Vagina (tissue), 2 donors: Measurements from ENCODE around the gene NADK2. TPM values are rescaled to one million over a fixed set of nuclear protein-coding genes. Genes with fewer than 3 reads are reported as not detected.

Experiments
- DNase-seq, 2 donors: peaks; one replicate each; pipeline ENCODE4 v3.0.0-alpha.2; 2017; ENCODE audit errors: extremely low spot score in 2 of 2
- H3K27ac ChIP-seq: fragments of 200-600 bp; sonication (generic); one replicate; pipeline ENCODE4 v1.5.1; 2019
- H3K27me3 ChIP-seq: fragments of 200-600 bp; sonication (generic); one replicate; pipeline ENCODE4 v1.5.1; 2019
- H3K36me3 ChIP-seq, 2 donors: fragments of 200-600 bp; sonication (generic); one replicate each; pipeline ENCODE4 v1.5.1; 2017 to 2019
- H3K4me1 ChIP-seq: fragments of 200-600 bp; sonication (generic); one replicate; pipeline ENCODE4 v1.5.1; 2019
- H3K4me3 ChIP-seq, 2 donors: fragments of 200-600 bp; sonication (generic); 1 replicate in 1 of 2; 2 replicates in 1 of 2; pipeline ENCODE4 v1.5.1; 2016 to 2019
- H3K9me3 ChIP-seq: fragments of 200-600 bp; sonication (generic); one replicate; pipeline ENCODE4 v1.5.1; 2019
- POLR2A ChIP-seq, 2 donors: fragments of 450-650 bp; IDR thresholded peaks; one replicate each; pipeline ENCODE4 v1.6.1; 2017; ENCODE audit warnings: antibody characterized with exemption in 2 of 2, mild to moderate bottlenecking in 2 of 2, moderate library complexity in 2 of 2
- POLR2AphosphoS5 ChIP-seq, 2 donors: sonication (generic); formaldehyde crosslinking; IDR thresholded peaks; one replicate each; pipeline ENCODE4 v1.9.0; 2017; ENCODE audit warnings: antibody characterized with exemption in 2 of 2, mild to moderate bottlenecking in 2 of 2, low read depth in 1 of 2; ENCODE audit not compliant: insufficient read depth in 1 of 2
- intact Hi-C: fragments of 100-400 bp; cut with DNase I; formaldehyde crosslinking; loops from one replicate; pipeline ENCODE4 v1.15.1; 2023
- total RNA-seq: library from RNA; depleted of rRNA; stranded (reverse); fragments of >200 nt; gene quantifications from one replicate; pipeline ENCODE4 v1.2.3, GENCODE V29; 2016
- TF ChIP-seq, protein P1 (sequence below), 3 experiments: fragments of 450-650 bp in 2 of 3; fragments of 200-600 bp in 1 of 3; sonication (generic) in 1 of 3; IDR thresholded peaks; one replicate each; pipeline ENCODE4 v1.5.1; 2017 to 2019; ENCODE audit warnings: antibody characterized with exemption in 3 of 3, mild to moderate bottlenecking in 2 of 3, moderate library complexity in 2 of 3

Gene NADK2
- total RNA-seq, 1 donor from 2014 or later, result 9.6 TPM

DNA sequence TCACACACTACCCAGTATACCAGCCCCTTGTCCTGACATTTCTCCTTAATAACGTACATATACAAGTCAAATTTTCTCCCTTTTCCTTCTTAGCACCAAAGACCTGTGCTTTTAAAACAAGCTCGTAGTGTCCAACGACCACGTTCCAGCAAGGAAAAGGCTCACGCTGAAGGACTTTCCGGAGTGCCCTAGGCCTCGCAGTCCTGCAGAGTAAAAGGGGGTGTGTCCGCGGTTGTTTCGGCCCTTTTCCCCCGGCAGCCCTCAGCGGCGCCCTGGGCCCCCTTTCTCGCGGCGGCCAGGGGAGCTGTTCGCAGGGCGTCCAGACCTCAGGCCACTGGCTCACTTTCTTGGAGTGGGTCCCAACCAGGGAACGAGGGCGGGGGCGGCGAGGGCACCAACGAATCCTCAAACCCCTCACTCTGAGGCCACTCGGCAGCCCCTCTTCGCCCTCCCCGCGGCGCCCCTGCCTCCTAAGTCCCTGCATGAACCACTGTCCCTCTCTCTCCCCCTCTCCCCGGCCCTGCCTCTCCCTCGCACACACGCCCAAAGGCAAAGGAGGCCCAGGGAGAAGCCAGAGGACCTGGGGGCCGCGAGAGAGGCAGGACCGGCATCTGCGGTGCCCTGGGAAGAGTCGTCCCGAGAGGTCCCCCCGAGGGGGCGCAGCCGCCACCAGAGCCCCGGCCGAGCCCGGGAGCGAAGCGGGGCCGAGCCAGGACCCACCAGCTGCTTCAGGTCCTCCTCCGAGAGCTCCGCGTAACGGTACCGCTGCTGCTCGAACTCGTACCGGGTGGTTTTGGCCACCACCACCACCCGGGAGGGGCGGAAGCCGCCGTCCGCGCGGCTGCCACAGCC is 720 bp downstream of the NADK2 start:
- H3K4me3 ChIP-seq, result peak overlapping the region; percentile 94 to 97
- H3K4me1 ChIP-seq, result peaks cover 52% of the 10 kb centered on the region
- intact Hi-C loops, result loop anchor here (1.0 to 5.0 kb wide), 2 partner anchors 61 to 90 kb away; partner anchors contain the start of genes LMBRD2 and RANBP3L

DNA sequence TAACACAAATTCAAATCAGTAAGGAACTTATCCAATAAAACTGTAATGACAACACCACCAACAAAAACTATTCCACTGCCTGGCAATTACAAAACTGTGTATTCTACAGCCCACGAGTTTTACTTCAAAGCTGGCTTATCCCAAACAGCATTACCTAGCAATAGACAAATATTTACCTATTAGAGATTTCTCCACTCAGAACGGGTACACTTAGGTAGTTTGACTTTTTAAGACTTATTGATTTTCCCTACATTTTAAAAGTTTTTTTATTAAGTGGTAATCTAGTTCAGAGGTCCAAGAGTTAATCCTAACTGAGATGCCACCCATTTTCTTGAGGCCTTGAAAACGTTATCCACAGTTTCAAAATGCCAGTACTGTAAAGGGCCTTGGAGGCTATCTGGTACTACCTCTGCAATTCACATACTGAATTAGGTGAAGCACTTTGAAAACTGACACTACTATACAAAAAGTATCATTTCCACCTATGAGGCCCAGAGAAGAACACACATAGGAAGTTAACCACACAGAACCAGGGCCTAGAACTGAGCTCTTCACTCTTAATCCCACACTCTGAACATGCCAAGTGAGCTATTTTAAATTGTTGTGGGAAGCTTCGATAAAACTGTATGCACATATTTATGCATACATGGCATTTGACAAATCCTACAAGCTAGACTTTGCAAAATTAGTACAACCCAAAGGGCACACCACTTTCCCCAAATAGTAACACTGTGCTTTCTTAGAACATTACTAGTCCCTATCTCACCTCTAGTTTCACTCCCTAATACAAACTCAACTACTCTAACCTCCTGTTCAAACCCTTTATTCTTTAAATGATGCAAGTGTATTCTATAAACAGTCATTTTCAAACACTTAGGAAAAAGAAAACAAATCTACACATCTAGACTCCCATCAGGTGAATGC is 2.1 kb downstream of the NADK2 start:
- Histone ChIP-seq H3K27me3 (no peaks in the 10 kb centered on the region), H3K4me1 (peaks cover 56% of the 10 kb centered on the region), H3K27ac (peak overlapping the region; percentile 98), H3K4me3 (peak overlapping the region; percentile 94 to 97), H3K36me3 (no peaks in the 10 kb centered on the region), H3K9me3 (no peaks in the 10 kb centered on the region)
- DNase-seq, result no peak
- no peak for TF ChIP-seq POLR2AphosphoS5 (IDR thresholded peaks at IDR 0.05; ENCODE audit: insufficient read depth in 1 of 2, low read depth in 1 of 2)
- TF ChIP-seq, protein P1, sequence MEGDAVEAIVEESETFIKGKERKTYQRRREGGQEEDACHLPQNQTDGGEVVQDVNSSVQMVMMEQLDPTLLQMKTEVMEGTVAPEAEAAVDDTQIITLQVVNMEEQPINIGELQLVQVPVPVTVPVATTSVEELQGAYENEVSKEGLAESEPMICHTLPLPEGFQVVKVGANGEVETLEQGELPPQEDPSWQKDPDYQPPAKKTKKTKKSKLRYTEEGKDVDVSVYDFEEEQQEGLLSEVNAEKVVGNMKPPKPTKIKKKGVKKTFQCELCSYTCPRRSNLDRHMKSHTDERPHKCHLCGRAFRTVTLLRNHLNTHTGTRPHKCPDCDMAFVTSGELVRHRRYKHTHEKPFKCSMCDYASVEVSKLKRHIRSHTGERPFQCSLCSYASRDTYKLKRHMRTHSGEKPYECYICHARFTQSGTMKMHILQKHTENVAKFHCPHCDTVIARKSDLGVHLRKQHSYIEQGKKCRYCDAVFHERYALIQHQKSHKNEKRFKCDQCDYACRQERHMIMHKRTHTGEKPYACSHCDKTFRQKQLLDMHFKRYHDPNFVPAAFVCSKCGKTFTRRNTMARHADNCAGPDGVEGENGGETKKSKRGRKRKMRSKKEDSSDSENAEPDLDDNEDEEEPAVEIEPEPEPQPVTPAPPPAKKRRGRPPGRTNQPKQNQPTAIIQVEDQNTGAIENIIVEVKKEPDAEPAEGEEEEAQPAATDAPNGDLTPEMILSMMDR (IDR thresholded peaks at IDR 0.05), result no peak
- TF ChIP-seq POLR2A (IDR thresholded peaks at IDR 0.05), result no peak
- intact Hi-C loops, result loop anchor here (5.0 kb wide), 1 partner anchor 63 kb away; the partner anchor contains the start of gene RANBP3L

More for the DNA sequence above, 720 bp downstream of the NADK2 start:
- Histone ChIP-seq H3K36me3 (no peaks in the 10 kb centered on the region), H3K27me3 (no peaks in the 10 kb centered on the region), H3K9me3 (no peaks in the 10 kb centered on the region), H3K27ac (peak overlapping the region; percentile 98)
- DNase-seq, result peak in 1 of 2 donors; percentile 90
- no peak for TF ChIP-seq POLR2A (IDR thresholded peaks at IDR 0.05)
- TF ChIP-seq POLR2AphosphoS5 (IDR thresholded peaks at IDR 0.05; ENCODE audit: insufficient read depth in 1 of 2, low read depth in 1 of 2), result peak in 1 of 2 donors; percentile 67

DNA sequence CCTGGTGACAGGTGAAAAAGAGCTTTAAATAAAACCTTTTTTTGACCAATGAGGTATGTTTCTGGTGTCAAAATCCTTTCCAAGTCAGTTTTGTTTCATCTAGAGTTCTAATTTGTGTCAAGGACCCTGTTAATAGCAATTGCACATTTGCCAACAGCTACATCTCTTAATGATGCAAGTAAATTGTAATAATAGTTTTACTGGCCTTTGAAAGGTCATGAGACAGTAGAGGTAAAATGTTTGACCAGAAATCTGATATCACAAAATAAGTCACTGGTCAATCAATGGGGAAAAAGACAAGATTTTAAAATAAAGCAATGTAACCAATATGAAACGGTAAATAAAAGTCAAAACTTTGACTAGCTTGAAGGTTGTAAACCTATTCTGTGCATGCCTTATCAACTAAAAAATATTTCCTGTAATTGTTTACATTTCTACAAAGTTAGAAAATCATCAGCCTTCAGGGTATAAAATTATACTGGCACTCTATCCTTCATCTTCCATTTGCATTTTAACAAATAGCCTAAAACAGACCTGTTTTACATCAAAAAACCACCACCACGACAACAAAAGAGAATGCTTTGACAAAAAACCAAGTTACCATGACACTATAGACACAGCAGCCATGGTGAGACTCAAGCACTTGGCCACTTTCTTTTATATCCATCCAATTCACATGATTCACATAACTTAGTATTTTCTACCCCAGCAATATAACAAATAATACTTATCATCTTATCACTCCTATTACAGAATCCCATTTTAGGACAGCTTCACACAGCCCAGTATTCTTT is 3.0 kb downstream of the NADK2 start:
- no peak for DNase-seq
- intact Hi-C loops, result no loop called here
- Histone ChIP-seq H3K4me1 (peaks cover 56% of the 10 kb centered on the region), H3K9me3 (no peaks in the 10 kb centered on the region), H3K27ac (no peak overlapping the region), H3K27me3 (no peaks in the 10 kb centered on the region), H3K4me3 (no peak overlapping the region), H3K36me3 (no peaks in the 10 kb centered on the region)
- TF ChIP-seq, protein P1 (IDR thresholded peaks at IDR 0.05), result no peak
- TF ChIP-seq POLR2AphosphoS5 (IDR thresholded peaks at IDR 0.05; ENCODE audit: insufficient read depth in 1 of 2, low read depth in 1 of 2) (no peak), POLR2A (IDR thresholded peaks at IDR 0.05) (no peak)

DNA sequence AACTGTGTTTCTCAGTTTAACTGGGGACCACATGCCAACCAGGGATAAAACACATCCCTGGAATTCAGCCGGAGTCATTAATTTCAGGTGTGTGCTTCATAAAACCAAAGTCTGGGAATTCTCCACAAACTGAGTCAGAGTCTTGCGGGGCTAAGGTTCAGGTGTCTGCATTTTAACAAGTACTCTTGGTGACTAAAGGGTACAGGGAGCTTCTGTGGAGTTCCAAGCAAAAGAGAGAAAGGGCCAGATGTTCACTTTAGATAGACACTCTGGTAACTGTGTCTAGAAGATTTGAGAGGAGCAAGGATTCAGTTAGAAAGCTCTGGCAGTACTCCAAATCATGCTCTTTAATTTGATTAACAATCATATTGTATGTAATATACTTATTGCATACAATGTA is 4.0 kb downstream of the NADK2 start:
- Histone ChIP-seq H3K27me3 (no peaks in the 10 kb centered on the region), H3K4me3 (no peak overlapping the region), H3K4me1 (peaks cover 54% of the 10 kb centered on the region), H3K36me3 (no peaks in the 10 kb centered on the region), H3K9me3 (no peaks in the 10 kb centered on the region), H3K27ac (no peak overlapping the region)
- intact Hi-C loops, result no loop called here
- DNase-seq, result no peak
- TF ChIP-seq POLR2A (IDR thresholded peaks at IDR 0.05) (no peak), POLR2AphosphoS5 (IDR thresholded peaks at IDR 0.05; ENCODE audit: insufficient read depth in 1 of 2, low read depth in 1 of 2) (no peak)
- TF ChIP-seq, protein P1 (IDR thresholded peaks at IDR 0.05), result no peak
